Dedifferentiated amniotic fluid mesenchymal stem cell (primary cell): Measurements from ENCODE around the gene RAB11FIP4.
A peak's percentile ranks its signal among the peaks of the same experiment; 100 is the strongest.
"Not testable (repeated sequence)": the region's sequence is repeated elsewhere in the genome, so short reads cannot be mapped to it uniquely, and the experiment has no call there.

Experiments used
- DNase-seq: peaks from one replicate; pipeline ENCODE4 v3.0.0-alpha.2; 2016; ENCODE audit errors: extremely low spot score

The RAB11FIP4 gene

GRCh38 chr17:31391496-31391949 is at the start of gene RAB11FIP4:
Gene RAB11FIP4 (plus strand): TSS chr17:31391675. CDS start chr17:31391853, 178 bp downstream.
- no peak for DNase-seq

- not testable (repeated sequence) for DNase-seq
These were observed 46.2 kb upstream of the RAB11FIP4 start for GRCh38 chr17:31345191-31345747.

- no peak for DNase-seq
These were observed 42.0 kb upstream of the RAB11FIP4 start for GRCh38 chr17:31349454-31349853.

GRCh38 chr17:31355935-31356334 is 35.5 kb upstream of the RAB11FIP4 start:
- no peak for DNase-seq

- no peak for DNase-seq
These were observed 34.4 kb upstream of the RAB11FIP4 start for GRCh38 chr17:31357091-31357490.

GRCh38 chr17:31357839-31358394 is 33.6 kb upstream of the RAB11FIP4 start:
- DNase-seq: peak; percentile 47

- no peak for DNase-seq
These were observed 27.5 kb upstream of the RAB11FIP4 start for GRCh38 chr17:31364012-31364411.

- no peak for DNase-seq
These were observed 25.4 kb upstream of the RAB11FIP4 start for GRCh38 chr17:31366088-31366487.

- DNase-seq: no peak
These were observed 22.2 kb upstream of the RAB11FIP4 start for GRCh38 chr17:31369266-31369665.

GRCh38 chr17:31371511-31372097 is 19.9 kb upstream of the RAB11FIP4 start:
- DNase-seq: no peak

- DNase-seq: peak; percentile 80
These were observed 18.1 kb upstream of the RAB11FIP4 start for GRCh38 chr17:31373150-31374093.

- no peak for DNase-seq
These were observed 17.4 kb upstream of the RAB11FIP4 start for GRCh38 chr17:31374094-31374447.

- no peak for DNase-seq
These were observed 17.0 kb upstream of the RAB11FIP4 start for GRCh38 chr17:31374503-31374902.

- no peak for DNase-seq
These were observed 12.8 kb upstream of the RAB11FIP4 start for GRCh38 chr17:31378638-31379037.

GRCh38 chr17:31379597-31380205 is 11.8 kb upstream of the RAB11FIP4 start:
- DNase-seq: no peak

- DNase-seq: no peak
These were observed 10.3 kb upstream of the RAB11FIP4 start for GRCh38 chr17:31381165-31381668.

GRCh38 chr17:31382668-31383275 is 8.7 kb upstream of the RAB11FIP4 start:
- not testable (repeated sequence) for DNase-seq

- DNase-seq: not testable (repeated sequence)
These were observed 8.0 kb upstream of the RAB11FIP4 start for GRCh38 chr17:31383488-31383887.

- no peak for DNase-seq
These were observed 5.8 kb upstream of the RAB11FIP4 start for GRCh38 chr17:31385428-31386285.

- no peak for DNase-seq
These were observed 4.9 kb upstream of the RAB11FIP4 start for GRCh38 chr17:31386542-31387075.
